ENCODE results near the gene GBP1. TPM values are rescaled to one million over a fixed set of nuclear protein-coding genes. Genes with fewer than 3 reads are reported as not detected.

GBP1 gene
- polyA plus RNA-seq, 1 donor from 2014 or later, result not detected

GRCh38 chr1:89088572-89088971 is 23.6 kb upstream of the GBP1 start:
- Histone ChIP-seq H3K9ac (ENCODE audit: low read length) (no peak overlapping the region), H3F3A (ENCODE audit: insufficient read depth, low read length, poor library complexity, severe bottlenecking) (no peaks in the 10 kb centered on the region), H3K79me2 (replicated peaks; ENCODE audit: insufficient read depth, low read length) (no peaks in the 10 kb centered on the region), H3K4me3 (ENCODE audit: low read length) (no peak overlapping the region), H3K27ac (ENCODE audit: low read length) (no peak overlapping the region), H3K9me3 (ENCODE audit: low read length) (no peaks in the 10 kb centered on the region), H3K36me3 (ENCODE audit: insufficient read depth, low read length) (no peaks in the 10 kb centered on the region), H4K20me1 (ENCODE audit: insufficient read depth) (no peaks in the 10 kb centered on the region), H3K4me2 (ENCODE audit: low read length) (no peak overlapping the region), H3K9me2 (ENCODE audit: insufficient read depth, low read length) (no peaks in the 10 kb centered on the region), H3K27me3 (ENCODE audit: insufficient read depth, low read depth, low read length) (no peaks in the 10 kb centered on the region), H2AFZ (ENCODE audit: low read depth, low read length) (no peak overlapping the region)
- no peak for TF ChIP-seq POLR2AphosphoS5 (IDR thresholded peaks at IDR 0.05)
- TF ChIP-seq SMC3 (conservative IDR thresholded peaks at IDR 0.05; ENCODE audit: poor library complexity), result no peak
- TF ChIP-seq CTCF (IDR thresholded peaks at IDR 0.05; ENCODE audit: poor library complexity, severe bottlenecking), result no peak
- TF ChIP-seq EP300 (conservative IDR thresholded peaks at IDR 0.05; ENCODE audit: poor library complexity, severe bottlenecking), result no peak
- TF ChIP-seq RAD21 (conservative IDR thresholded peaks at IDR 0.05), result no peak
- TF ChIP-seq, protein P1, sequence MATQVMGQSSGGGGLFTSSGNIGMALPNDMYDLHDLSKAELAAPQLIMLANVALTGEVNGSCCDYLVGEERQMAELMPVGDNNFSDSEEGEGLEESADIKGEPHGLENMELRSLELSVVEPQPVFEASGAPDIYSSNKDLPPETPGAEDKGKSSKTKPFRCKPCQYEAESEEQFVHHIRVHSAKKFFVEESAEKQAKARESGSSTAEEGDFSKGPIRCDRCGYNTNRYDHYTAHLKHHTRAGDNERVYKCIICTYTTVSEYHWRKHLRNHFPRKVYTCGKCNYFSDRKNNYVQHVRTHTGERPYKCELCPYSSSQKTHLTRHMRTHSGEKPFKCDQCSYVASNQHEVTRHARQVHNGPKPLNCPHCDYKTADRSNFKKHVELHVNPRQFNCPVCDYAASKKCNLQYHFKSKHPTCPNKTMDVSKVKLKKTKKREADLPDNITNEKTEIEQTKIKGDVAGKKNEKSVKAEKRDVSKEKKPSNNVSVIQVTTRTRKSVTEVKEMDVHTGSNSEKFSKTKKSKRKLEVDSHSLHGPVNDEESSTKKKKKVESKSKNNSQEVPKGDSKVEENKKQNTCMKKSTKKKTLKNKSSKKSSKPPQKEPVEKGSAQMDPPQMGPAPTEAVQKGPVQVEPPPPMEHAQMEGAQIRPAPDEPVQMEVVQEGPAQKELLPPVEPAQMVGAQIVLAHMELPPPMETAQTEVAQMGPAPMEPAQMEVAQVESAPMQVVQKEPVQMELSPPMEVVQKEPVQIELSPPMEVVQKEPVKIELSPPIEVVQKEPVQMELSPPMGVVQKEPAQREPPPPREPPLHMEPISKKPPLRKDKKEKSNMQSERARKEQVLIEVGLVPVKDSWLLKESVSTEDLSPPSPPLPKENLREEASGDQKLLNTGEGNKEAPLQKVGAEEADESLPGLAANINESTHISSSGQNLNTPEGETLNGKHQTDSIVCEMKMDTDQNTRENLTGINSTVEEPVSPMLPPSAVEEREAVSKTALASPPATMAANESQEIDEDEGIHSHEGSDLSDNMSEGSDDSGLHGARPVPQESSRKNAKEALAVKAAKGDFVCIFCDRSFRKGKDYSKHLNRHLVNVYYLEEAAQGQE (IDR thresholded peaks at IDR 0.05; ENCODE audit: borderline replicate concordance), result no peak

DNA sequence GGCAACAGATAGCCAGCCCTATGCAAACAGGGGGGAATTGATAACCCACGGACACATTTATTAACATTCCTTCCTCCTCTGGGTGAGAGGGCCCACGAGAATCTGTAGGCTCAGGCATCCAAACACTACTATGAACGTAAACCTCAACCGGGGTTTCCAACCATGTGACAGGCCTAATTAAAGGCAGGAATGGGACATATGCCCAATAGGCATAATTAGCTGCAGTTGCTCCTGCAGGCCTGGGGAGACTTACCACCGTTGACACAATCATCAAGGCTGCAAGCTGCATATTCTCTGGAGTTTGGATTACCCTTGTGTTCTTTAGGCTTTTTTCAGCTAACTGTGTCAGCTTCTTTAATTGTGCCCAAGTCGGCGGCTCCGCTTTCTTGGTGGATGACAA is 22.2 kb upstream of the GBP1 start:
- Histone ChIP-seq H3K27ac (ENCODE audit: low read length) (no peak overlapping the region), H3K36me3 (ENCODE audit: insufficient read depth, low read length) (no peaks in the 10 kb centered on the region), H4K20me1 (ENCODE audit: insufficient read depth) (no peaks in the 10 kb centered on the region), H3K9me3 (ENCODE audit: low read length) (no peaks in the 10 kb centered on the region), H3F3A (ENCODE audit: insufficient read depth, low read length, poor library complexity, severe bottlenecking) (no peaks in the 10 kb centered on the region), H3K4me2 (ENCODE audit: low read length) (no peak overlapping the region), H3K79me2 (replicated peaks; ENCODE audit: insufficient read depth, low read length) (no peaks in the 10 kb centered on the region), H3K9me2 (ENCODE audit: insufficient read depth, low read length) (no peaks in the 10 kb centered on the region), H3K4me3 (ENCODE audit: low read length) (no peak overlapping the region), H2AFZ (ENCODE audit: low read depth, low read length) (no peak overlapping the region), H3K27me3 (ENCODE audit: insufficient read depth, low read depth, low read length) (no peaks in the 10 kb centered on the region), H3K9ac (ENCODE audit: low read length) (no peak overlapping the region)
- TF ChIP-seq CTCF (IDR thresholded peaks at IDR 0.05; ENCODE audit: poor library complexity, severe bottlenecking) (no peak), EP300 (conservative IDR thresholded peaks at IDR 0.05; ENCODE audit: poor library complexity, severe bottlenecking) (no peak), POLR2AphosphoS5 (IDR thresholded peaks at IDR 0.05) (no peak), SMC3 (conservative IDR thresholded peaks at IDR 0.05; ENCODE audit: poor library complexity) (no peak), MXI1 (conservative IDR thresholded peaks at IDR 0.05; ENCODE audit: poor library complexity, severe bottlenecking) (no peak), TAF1 (IDR thresholded peaks at IDR 0.05; ENCODE audit: low read depth) (no peak), EZH2 (IDR thresholded peaks at IDR 0.05; ENCODE audit: borderline replicate concordance, insufficient read depth, low read length, poor library complexity, severe bottlenecking) (no peak), RAD21 (conservative IDR thresholded peaks at IDR 0.05) (no peak)
- TF ChIP-seq, protein P1 (IDR thresholded peaks at IDR 0.05; ENCODE audit: borderline replicate concordance), result no peak
